Astrocyte of the spinal cord (primary cell): ENCODE results near the gene PP2D1.
A peak's percentile ranks its signal among the peaks of the same experiment; 100 is the strongest.

Source experiments
- DNase-seq: peaks from one replicate; pipeline ENCODE4 v3.0.0; 2011; ENCODE audit warnings: low read depth, low spot score
- H3K4me3 ChIP-seq: 2 replicates; pipeline ENCODE4 v1.5.1; 2011; ENCODE audit warnings: low read depth, mild to moderate bottlenecking, low read length, moderate library complexity
- in situ Hi-C: cut with HindIII; loops from 2 replicates; pipeline ENCODE4 v1.10.0; 2017; ENCODE audit warnings: low sequenced_read_pairs
- TF ChIP-seq, protein P1 (sequence below): IDR thresholded peaks from 2 replicates; pipeline ENCODE4 v1.5.1; 2012; ENCODE audit warnings: low read depth, mild to moderate bottlenecking, low read length, inconsistent platforms

Gene PP2D1

DNA sequence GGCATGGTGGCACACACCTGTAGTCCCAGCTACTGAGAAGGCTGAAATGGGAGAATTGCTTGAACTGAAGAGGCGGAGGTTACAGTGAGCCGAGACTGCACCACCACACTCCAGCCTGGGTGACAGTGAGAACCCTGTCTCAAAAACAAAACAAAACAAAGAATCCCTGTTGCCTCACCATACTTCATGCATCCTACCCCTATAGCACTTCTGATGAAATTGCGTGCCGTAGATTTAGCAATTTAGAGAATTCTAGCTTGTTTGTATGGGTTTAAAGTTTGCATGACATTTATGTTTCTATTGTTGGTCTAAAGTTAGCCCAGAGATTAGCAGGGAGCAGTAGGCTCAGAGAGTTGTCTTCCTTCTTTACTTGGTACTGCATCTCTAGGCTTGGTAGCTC lies 57.4 kb downstream of the PP2D1 start:
- in situ Hi-C loops = no loop called here
- no peak overlapping the region for H3K4me3 ChIP-seq
- DNase-seq = no peak
- TF ChIP-seq, protein P1, sequence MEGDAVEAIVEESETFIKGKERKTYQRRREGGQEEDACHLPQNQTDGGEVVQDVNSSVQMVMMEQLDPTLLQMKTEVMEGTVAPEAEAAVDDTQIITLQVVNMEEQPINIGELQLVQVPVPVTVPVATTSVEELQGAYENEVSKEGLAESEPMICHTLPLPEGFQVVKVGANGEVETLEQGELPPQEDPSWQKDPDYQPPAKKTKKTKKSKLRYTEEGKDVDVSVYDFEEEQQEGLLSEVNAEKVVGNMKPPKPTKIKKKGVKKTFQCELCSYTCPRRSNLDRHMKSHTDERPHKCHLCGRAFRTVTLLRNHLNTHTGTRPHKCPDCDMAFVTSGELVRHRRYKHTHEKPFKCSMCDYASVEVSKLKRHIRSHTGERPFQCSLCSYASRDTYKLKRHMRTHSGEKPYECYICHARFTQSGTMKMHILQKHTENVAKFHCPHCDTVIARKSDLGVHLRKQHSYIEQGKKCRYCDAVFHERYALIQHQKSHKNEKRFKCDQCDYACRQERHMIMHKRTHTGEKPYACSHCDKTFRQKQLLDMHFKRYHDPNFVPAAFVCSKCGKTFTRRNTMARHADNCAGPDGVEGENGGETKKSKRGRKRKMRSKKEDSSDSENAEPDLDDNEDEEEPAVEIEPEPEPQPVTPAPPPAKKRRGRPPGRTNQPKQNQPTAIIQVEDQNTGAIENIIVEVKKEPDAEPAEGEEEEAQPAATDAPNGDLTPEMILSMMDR = no peak

DNA sequence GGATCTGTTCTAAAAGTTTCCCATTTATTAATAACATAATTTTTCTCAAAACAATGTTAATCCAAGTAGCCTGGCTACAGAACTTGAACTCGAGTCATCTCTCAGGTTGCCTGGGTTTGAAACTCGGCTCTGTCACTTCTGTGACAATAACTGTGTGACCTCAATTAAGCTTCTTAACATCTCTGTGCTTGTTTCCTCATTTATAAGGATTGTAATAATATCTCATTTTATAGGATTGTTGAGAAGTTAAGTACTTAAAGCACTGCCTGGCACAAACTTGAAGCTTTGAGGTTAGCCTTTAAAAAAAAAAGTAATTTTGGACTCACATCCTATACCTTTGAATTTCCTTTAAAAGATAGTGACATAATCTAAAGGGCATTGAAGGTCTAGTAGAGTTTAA lies 61.7 kb downstream of the PP2D1 start:
- in situ Hi-C loops = no loop called here
- H3K4me3 ChIP-seq = no peak overlapping the region
- TF ChIP-seq, protein P1 = no peak
- no peak for DNase-seq

DNA sequence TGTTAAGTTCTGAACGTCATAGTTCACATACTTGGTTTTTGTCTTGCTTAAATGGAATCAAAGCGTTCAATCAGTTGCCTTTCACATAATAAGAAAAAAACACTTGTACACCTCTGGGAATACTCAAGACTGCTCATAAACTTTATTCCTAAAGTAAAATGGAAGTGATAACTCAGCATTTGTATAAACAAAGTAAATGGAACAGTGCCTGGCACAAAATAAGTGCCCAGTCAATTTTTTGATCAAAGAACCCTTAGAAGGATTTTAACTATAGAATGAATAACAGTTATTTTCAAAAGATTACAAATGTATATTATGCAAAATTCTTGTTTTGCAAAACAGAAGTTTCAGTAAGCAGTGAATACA lies 63.9 kb downstream of the PP2D1 start:
- in situ Hi-C loops = no loop called here
- TF ChIP-seq, protein P1 = no peak
- H3K4me3 ChIP-seq = peak overlapping the region; percentile 99
- peak; percentile 14 for DNase-seq

DNA sequence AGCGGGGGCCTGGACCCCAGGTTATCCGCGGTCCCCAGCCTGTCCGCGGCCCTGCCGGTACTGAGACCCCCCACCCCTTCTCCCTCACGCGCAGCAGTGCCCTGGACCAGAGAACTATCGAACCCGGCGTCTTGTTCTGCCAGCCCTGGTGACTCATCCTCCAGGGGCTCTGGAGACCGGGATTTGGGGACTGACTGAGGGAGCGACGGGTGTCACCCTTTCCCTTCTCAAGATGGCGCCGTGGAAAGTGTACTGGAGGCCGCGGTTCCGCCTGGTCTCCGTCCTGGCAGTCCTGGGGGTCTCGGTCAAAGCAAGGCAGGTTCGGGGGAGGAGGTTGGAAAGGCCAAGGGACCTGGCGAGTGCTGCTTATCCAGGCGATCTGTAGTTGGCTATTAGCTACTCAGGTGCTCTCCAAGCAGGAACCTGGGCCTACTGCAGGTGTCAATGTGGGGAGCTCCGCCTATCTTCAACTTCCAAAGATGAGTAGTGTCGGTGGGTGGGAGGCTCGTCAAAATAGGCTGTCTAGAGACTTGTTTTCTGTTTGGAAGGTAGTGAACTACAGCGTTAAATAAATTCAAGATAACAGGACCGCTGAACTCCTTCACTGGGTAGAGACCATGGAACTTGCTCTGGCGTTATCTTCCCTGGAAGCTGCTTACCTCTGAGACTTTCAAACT lies 64.4 kb downstream of the PP2D1 start:
- peak; percentile 48 for DNase-seq
- TF ChIP-seq, protein P1 = no peak
- in situ Hi-C loops = no loop called here
- H3K4me3 ChIP-seq = peak overlapping the region; percentile 99

DNA sequence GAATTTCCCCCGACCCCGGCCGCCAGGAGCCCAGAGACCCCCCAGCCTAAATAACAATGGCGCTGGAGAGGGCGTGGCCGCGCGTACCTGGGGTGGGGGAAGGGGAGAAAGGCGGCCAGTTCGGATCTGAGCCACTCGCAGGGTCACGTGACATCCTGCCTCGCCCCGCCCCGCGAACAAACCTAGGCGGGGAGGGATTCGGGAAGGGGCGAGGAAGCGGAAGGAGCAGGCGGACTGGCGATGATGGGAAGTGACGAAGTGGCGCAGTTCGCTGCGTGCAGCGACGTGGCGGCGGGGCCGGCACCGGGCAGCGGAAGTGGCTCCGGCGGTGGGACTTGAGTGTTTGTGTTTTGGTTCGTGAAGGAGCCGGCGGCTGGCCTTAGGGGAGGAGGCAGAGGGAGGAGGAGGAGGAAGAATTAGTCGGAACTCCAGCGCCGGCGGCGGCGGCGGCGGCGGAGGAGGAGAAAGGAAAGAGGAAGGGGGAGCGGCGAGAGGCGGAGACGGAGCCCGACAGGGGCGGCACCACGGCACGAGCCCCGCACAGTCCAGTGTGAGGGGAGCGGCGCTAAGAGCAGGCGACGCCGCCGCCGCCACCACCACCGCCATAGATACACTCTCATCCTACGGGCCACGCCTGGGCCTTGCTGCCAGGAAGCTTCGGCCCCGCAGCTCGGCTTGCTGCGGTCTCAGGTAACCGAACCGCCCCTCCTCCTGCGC lies 65.1 kb downstream of the PP2D1 start, which contains the start of gene RAB5A:
Gene RAB5A (plus strand): TSS at position 266 of the 717 bp plus-strand sequence. CDS start 3,802 bp downstream, outside the sequence.
- DNase-seq = peak; percentile 99
- TF ChIP-seq, protein P1 = no peak
- in situ Hi-C loops = no loop called here
- peak within 1 kb of the TSS; percentile 99 for H3K4me3 ChIP-seq

DNA sequence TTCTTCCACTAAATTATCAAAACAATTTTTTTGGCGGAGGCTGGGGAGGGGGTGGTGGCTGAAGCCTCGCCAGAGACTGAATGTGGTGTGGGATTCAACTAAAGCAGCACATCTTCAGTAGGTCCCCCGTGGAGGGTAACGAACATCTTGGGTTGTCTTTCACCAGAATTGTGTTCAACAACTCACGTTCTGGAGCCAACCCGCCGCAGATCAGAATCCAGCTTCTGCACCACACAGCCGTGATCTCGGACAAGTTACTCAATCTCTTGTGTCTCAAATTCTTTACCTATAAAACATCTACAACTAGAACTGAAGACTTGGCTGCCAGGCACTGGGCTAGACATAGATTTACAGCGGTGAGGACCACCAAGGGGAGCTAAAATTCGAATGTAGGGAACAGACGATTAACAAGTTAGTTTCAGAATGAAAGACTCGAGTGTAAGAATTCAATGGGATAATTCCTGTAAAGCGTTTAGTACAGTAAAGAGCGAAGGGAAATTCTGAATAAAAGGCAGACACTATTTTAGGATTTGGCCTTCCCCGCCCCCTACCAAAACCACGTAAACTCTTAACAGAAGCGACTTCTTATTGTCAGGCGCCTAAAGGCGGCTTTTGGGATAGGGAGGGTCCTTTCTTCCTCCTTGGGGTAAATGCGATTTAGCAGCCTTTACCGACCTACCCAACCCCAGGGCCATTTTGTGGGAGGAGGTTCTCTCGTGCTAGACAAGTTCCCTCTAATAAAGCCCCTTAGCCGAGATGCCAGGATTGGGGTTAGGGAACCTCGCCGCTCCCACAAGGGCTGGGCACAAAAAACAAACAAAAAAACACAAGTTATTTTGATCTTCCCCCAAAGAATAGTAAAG lies 65.9 kb downstream of the PP2D1 start:
- TF ChIP-seq, protein P1 = no peak
- no peak for DNase-seq
- in situ Hi-C loops = no loop called here
- H3K4me3 ChIP-seq = peak overlapping the region; percentile 99
